Kidney tubule cell (primary cell): ENCODE data around the gene DLD.
"Not testable (repeated sequence)": the region's sequence is repeated elsewhere in the genome, so short reads cannot be mapped to it uniquely, and the experiment has no call there.

Experiments used
- DNase-seq: peaks from one replicate; pipeline ENCODE4 v3.0.0-alpha.2; 2018; ENCODE audit warnings: low spot score

Gene DLD

DNA sequence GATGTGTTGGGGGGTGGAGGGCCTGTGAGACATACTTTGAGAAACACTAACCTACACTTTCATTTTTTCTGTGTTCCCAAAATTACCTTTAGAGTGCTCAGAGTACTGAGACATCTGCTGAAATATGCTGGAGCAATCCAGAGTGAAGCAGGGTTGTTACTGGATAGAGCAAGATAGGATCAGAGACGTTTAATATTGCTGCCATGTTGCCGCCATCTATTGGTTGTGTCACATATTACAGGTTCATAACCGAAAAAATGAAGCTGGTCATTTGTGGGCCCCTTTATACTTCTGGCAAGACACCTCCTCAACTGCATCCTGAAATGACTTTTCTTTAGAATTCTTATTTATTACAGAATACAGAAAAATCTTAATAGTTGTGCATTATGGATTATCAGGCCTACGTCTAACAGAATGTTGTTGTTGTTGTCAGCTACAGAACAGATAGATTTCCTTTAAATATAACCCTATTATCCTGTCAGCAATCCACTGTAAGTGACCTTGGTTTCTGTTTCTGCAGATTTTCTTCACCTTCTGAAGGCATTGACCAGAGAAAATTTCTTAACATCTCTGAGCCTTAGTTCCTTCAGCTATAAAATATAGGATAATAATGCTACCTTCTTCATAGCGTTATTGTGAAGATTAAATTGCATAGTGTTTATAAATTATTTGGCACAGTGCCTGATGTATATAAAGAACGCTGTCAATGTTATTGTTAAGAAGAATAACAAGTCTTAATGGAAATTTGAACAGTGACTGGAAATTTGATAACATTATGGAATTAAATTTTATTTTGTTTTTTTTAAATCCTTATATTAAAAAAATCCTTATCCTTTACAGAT lies 16.2 kb upstream of the DLD start:
- DNase-seq: peak; percentile 66

DNA sequence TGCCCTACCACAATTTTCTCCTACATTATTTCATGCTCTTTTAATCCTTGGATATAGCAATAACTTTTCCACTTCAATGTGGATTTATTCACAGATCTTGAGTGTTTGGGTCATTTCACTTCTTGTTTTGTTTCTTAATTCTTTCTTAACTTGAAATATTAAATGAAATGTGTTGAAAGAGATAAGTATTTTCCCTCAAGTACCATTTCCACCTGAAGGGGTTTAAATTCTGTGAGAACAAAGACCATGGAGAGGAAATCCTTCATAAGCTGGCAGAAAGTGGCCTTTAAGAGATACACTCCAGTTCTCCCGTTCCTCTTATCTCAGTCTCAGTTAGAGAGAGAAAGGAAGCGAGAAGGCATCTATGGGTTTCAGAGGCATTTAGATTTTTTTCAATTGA lies 14.1 kb upstream of the DLD start:
- no peak for DNase-seq

DNA sequence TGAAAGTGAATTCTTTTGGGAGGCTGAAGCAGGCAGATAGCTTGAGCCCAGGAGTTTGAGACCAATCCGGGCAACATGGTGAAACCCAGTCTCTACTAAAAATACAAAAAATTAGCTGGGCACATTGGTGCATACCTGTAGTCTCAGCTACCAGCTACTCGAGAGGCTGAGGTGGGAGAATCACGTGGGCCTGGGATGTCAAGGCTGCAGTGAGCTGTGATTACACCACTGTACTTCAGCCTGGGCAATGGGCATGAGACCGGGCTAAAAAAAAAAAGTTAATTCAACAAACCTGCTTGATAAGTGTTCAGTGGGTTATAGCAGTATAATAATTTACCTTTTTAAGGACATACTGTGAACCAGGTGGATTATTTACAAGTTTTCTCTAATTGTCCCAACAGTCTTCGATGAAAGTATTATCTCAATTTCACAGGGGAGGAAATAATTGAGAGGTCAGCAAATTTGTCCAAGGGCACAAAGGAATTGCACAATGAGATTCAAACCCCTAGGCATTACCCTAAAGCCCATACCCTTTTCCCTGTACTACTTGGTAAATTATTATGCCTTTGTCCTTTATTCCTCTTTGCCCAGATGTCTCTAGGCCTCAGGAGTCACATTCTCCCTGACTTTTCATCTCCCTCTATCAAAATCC lies 13.1 kb upstream of the DLD start:
- DNase-seq: no peak

DNA sequence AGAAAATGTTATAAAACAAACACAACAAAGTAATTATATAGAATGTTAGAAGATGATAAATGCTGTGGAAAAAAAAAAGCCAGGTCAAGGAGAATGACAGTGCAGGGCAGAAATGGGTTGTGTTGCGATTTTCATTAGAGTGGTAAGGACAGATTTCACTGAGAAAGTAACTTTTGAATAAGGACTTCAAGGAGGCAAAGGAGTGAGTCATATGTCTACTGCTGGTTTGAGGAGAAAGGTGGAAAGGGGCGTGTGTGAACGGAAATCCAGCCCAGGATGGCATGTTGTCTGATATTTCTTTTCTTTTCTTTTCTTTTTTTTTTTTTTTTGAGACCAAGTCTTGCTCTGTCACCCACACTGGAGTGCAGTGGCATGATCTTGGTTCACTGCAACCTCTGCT lies 12.3 kb upstream of the DLD start:
- DNase-seq: no peak

DNA sequence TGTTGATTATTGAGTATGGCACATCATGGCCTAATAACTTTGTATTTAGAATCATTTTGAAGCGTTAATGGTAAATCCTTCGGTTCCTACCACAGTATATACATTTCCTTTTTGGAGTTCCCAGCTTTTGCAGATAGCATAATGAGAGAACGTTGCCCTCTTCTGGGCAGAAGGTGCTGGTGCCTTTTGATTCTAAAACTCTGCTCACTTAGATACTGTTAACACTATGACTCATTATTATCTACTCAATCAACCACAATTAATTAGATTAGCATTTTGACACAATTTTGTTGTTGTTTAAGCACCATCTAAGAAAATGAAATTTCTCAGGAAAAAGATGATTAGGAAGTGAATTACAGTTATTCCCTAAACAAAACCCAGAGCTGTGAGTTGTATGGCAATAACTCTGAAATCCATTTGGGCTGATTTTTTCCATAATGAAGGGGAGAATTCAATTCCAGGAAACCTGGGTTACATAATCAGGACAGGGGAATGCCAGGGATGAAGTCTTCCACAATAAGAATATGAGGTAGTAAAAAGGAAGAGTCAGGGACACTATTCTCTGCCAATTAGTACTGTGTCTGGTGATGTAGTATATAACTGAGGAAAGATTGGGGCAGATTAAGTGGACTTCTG lies 11.5 kb upstream of the DLD start:
- peak; percentile 65 for DNase-seq

DNA sequence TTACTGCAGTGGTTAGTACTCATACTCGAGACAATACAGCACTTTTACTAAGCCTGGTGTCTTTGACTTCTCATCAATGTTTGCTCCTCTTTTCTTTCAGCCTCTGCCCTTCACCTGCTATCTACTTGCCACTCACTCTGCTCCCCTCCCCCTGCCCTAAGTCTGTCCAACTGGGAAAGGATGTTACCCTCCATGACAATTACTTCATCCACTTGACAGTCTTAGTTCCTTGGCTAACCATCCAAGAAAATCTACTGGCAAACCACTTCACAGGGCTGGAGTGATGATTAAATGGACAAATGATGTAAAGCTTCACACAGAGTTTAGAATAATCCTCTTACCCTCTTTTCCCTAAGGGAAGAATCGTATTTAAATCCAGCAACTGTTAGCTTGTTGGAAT lies 8.2 kb upstream of the DLD start:
- peak; percentile 14 for DNase-seq

DNA sequence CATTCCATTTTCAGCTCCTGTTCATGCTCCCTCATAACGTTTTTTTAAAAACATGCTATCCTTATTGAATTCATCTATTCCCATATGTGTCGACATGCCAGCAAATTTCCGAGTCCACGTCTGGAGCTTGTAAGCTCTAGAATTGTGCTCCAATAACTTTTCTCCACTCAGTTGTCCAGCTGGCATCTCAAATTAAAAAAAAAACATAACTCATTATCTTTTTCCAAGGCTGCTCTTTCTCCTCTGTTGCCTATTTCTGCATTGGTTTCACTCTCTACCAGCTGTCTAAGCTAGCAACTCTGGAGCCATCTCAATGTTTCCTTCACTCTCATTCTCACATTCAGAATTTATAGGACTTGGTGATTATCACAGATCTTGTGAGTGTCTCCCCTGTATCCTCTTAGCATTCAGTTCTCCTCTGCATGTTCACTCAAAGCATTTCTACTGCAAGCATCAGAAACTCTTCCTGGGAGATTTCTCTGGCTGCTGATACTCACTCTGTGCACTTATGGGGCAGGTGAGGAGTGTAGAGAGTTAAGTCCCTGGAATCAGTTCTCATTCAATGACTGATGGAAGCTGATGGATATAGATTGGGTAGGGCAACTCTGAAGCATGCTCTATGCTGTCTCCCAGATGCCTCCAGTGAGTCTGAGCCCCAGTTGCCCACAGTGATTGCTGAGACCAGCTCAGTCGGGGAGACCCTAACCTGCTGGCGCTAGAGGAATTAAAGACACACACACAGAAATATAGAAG lies 6.7 kb upstream of the DLD start:
- no peak for DNase-seq

DNA sequence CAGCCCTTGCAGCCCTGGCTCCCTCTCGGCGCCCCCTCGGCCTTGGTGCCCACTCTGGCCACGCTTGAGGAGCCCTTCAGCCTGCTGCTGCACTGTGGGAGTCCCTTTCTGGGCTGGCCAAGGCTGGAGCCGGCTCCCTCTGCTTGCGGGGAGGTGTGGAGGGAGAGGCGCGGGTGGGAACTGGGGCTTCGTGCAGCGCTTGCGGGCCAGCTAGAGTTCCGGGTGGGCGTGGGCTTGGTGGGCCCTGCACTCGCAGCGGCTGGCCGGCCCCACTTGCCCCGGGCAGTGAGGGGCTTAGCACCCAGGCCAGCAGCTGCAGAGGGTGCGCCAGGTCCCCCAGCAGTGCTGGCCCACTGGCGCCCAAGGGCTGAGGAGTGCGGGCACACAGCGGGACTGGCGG lies 3.2 kb upstream of the DLD start:
- not testable (repeated sequence) for DNase-seq

DNA sequence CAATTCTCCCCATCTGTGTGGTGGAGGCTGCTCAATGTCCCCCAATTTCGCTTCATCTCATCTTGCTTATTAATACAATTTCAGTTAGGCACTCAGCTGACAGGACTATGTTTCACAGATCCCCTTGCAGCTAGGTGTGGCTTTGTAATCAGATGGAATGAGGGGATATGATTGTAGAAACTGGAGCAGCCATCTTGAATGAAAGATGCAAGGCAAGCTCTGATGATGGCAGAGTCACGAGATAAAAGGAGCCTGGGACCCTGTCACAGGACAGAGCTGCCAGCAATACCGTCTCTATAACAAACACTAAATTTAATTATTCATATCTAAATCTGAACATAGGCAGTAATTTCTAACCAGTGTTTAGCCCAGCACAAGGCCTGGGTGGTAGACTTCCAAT lies 991 bp upstream of the DLD start:
- no peak for DNase-seq

DNA sequence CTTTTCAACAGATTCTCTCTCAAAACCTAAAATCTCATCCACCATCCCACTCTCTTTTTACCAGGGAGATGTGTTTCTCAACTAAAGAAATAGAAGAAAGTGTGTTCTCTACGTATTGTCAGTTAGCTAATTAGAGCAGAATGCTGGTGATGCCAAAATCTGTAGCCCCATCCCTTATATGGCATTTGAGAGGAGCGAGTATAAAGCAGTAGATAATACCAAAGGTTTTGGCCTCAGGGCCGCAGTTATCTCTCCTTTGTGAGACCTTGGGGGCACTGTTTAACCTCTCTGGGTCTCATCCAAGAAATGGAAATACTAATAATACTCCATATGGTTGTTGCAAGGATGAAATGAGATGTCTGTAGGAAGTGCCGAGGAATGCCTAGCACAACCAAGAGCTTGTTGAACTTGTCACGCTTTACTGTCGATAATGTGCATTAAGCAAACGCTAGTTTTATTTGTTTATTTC lies 456 bp upstream of the DLD start:
- DNase-seq: no peak

DNA sequence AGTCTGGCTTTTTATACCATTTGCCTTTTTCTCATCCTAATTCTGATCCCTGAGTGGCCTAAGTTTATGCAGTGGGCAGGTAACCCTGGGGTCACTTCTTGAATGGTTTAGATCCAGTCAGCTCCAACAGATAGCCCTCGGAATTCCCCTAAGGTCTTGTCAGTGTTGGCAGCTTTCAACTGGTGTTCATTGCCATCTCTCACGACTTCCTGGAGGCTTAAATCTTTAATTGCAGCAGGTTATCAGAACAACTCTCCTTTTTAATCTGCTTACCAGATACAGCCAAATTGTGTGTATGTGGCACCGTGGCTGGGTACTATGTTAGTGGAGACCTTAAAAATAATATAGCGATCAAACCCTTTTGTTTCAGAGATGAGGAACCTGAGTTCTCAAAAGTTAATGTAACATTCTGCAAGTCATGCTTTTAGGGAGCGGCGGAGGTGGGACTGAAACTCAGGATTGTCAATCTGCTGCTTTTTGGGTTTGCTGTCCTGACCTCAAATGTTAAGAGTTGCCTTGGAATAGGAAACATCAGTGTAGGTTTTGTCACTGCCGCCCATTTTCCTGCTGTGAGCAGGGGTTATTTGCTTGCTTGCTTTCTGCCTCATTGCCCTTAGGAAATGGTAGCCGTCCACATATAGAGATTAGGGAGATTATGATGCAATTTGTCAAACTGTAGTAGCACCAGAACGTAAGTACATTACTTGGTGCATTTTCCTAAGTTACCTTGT lies 818 bp downstream of the DLD start:
- peak; percentile 22 for DNase-seq

DNA sequence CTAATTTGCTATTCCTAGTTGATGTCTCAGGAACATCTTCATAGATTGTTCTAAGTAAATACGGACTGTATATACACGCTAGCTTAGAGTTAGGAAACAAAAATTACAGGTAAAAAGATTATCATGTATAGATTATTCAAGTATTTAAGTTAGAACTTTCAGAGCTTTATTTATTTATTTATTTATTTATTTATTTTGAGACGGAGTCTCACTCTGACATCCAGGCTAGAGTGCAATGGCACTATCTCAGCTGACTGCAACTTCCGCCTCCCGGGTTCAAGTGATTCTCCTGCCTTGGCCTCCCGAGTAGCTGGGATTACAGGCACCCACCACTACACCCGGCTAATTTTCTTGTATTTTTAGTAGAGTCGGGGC lies 1.4 kb downstream of the DLD start:
- not testable (repeated sequence) for DNase-seq

DNA sequence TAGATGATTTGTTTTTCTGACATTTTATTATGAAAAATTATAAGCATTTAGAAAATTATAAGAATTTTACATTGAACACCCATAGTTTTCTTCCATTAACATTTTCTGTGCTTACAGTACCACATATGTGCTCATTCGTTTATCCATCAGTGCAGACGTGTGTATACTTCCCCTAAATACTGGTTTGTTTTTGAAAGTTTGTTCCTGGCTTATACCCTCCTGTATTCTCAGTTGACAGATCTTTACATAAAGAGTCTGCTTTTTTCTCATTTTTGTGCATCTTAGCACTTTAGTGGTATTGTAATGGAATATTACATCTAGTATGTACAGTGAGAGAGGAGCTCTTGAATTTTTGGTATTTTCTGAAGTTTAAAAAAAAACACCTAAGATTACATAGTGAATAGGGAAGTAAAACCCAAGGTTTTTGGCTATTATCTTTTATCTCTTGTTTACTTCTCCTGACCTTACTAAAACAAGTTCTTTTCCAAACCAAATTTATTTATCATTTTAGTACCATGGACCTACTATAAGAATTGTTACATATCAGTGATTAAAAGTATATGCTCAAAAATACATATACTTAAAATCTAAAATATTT lies 8.1 kb downstream of the DLD start:
- no peak for DNase-seq

DNA sequence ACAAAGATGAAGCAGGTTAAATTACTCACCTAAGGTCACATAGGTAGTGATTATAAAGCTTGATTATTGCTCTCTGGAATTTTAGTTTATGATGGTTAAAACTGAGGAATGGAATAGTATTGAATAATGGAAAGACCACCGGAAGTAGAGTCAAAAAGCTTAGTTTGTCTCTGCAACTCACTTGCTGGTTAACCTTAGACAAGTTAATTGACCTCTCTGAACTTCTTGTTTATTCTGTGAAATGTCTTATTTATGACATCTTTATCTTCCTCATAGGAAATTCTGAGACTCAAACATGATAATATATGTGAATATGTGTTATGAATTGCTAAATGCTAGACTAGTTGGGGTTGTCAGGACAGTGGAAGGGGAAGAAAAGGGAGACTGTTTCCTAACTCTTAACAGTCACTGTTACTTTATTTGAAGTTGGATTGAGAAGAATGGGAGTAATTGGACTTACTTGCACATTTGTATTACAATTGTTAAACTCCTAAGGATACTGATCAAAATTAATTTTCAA lies 9.6 kb downstream of the DLD start:
- no peak for DNase-seq

DNA sequence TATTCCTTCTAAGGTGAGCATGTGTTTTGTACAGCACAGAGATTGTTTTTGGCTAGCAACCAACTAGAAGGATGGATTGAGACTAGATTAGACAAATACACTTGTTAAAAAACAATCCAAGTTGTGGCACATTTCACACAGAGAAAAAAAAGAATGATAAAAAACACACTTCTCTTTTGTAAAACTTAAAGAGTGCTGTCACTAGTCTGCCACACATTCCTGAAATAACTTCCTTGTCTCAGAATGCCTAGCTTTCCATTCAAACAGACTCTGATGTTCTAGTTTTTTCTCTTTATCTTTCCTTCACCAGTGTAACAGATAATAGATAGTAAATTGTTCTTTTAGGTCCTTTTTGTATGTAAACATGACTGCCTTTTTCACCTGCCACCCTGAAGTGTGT lies 11.4 kb downstream of the DLD start:
- DNase-seq: peak; percentile 22

DNA sequence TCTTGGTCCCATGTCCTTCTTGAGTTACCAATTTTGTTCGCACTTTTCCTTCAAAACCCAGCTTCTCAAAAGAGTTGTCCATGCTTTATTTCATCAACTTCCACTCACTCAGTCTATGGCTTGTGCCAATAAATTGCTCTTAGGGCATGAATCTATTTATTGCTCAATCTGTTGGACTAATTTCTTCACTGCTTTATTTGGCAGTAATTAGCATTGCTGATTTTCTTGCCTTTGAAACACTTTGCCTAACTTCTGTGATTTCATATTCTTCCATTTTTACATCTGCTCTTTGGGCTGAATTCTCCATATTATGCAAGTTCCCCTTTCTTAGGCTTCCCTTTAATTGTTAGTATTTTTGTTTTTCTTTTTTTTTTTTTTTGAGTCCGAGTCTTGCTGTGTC lies 16.8 kb downstream of the DLD start:
- no peak for DNase-seq

DNA sequence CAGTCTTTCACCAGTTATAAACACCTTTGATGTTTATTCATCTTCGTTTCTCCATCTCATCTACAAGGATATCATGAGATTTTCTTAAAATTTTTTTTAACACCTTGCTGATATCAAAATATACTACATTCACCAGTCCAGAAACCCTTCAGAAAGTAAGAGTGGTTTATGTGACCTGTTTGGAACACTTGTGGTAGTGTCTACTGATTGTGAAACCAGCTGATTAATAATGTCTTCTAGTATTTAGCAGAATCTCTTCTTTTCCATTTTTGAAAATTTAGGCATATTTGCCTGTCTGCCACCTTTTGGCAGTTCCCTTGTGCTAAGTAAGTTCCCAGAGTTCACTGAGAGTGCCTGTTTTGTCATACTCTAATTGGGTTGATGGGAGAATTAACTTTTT lies 18.5 kb downstream of the DLD start:
- no peak for DNase-seq

DNA sequence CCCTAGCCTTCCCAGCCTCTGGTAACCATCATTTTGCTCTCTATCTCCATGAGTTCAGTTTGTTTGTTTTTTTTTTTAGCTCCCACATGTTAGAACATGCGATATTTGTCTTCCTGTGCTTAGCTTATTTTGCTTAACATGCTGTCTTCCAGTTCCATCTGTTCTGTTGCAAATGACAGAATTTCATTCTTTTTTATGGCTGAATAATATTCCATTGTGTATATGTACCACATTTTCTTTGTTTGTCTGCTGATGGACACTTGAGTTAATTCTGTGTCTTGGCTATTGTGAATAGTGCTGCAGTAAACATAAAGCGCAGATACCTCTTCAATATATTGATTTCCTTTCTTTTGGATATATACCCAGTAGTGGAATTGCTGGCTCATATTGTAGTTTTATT lies 21.0 kb downstream of the DLD start:
- DNase-seq: no peak

DNA sequence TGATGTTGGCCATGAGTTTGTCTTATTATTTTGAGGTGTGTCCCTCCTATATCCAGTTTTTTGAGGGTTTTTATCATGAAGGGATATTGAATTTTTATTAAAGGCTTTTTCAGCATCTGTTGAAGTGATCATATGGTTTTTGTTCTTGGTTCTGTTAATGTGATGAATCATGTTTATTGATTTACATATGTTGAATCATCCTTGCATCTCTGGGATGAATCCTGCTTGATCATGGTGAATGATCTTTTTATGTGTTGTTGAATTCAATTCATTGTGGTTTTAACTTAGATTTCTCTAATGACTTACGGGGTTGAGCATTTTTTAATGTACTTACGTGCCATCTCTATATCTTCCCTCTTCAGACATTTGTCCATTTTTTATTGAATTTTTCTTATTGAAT lies 22.9 kb downstream of the DLD start:
- DNase-seq: no peak

DNA sequence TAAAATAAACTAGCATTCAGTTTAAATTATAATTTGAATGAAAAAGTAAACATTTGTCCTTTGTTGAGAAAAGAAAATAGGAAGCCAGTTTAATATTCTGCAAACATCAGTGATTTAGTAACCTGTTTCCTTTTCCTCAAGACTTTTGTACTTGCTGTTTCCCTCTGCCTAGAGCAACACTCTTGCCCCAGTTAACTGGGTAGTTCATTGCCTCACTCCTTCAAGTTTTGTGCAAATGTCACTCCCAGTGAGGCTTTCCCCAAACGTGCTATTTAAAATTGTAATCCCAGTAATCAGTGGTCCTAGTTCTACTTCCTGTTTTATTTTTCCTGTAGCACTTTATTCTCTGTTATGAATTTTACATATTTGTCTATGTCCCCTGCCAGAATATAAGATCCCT lies 23.8 kb downstream of the DLD start:
- DNase-seq: no peak

DNA sequence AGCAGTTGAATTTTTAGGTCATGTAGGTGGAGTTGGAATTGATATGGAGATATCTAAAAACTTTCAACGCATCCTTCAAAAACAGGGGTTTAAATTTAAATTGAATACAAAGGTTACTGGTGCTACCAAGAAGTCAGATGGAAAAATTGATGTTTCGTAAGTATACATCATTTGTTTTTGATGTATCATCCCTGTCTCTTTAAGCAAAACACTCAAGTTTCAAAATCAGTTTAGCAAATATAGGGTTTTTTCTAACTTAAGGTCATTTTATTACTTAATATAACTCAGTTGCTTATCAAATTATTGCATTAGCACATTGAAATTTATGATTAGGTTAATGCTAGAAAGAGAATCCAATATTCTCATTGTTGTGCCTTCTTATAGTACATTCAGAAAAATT lies 24.6 kb downstream of the DLD start:
- no peak for DNase-seq
